Stimulated activated naive CD8-positive, alpha-beta T cell treated with anti-CD3 and anti-CD28 coated beads, Interleukin-15, Interleukin-2, amounts not matched to agents 100 ng/mL and 50 ng/mL, for 24 hours (primary cell): ENCODE data around the gene VCP.

Source experiments
- H3K27ac Mint-ChIP-seq: one replicate; pipeline ENCODE4 v1.8.0; 2021; ENCODE audit warnings: mild to moderate bottlenecking, mixed read lengths
- H3K27me3 Mint-ChIP-seq: one replicate; pipeline ENCODE4 v1.8.0; 2021; ENCODE audit warnings: mixed read lengths
- H3K36me3 Mint-ChIP-seq: one replicate; pipeline ENCODE4 v1.8.0; 2021; ENCODE audit warnings: low read depth, mixed read lengths
- H3K4me1 Mint-ChIP-seq: one replicate; pipeline ENCODE4 v1.8.0; 2021; ENCODE audit warnings: low read depth, mixed read lengths
- H3K4me3 Mint-ChIP-seq: one replicate; pipeline ENCODE4 v1.8.0; 2021; ENCODE audit warnings: mild to moderate bottlenecking, mixed read lengths
- H3K9me3 Mint-ChIP-seq: one replicate; pipeline ENCODE4 v1.8.0; 2021; ENCODE audit warnings: mixed read lengths

Gene VCP

DNA sequence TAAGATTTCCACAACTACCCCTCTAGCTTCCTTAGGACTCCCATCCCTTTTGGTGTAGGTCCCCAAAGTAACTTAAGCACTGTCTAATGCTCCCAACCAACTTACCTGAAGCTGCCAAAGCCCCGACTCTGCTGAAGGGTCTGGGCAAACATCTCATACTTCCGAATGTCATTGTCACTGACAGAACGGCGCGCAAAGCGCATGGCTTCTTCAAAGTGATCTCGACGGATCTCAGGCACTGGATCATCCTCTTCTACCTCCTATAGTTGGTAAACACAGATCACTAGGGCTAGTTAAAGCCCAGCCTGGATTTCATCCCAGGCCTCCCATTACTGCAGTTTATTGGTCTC is 15.2 kb downstream of the VCP start:
- H3K9me3 Mint-ChIP-seq, result no peaks in the 10 kb centered on the region
- no peaks in the 10 kb centered on the region for H3K27me3 Mint-ChIP-seq
- no peaks in the 10 kb centered on the region for H3K4me1 Mint-ChIP-seq
- no peak overlapping the region for H3K4me3 Mint-ChIP-seq
- H3K27ac Mint-ChIP-seq, result no peak overlapping the region
- H3K36me3 Mint-ChIP-seq, result peaks cover 95% of the 10 kb centered on the region

- Mint-ChIP-seq H3K4me1 (no peaks in the 10 kb centered on the region), H3K27ac (no peak overlapping the region), H3K36me3 (peaks cover 90% of the 10 kb centered on the region), H3K9me3 (no peaks in the 10 kb centered on the region), H3K4me3 (no peak overlapping the region), H3K27me3 (no peaks in the 10 kb centered on the region)
Observed at GRCh38 chr9:35056571-35057270, 15.7 kb downstream of the VCP start.

DNA sequence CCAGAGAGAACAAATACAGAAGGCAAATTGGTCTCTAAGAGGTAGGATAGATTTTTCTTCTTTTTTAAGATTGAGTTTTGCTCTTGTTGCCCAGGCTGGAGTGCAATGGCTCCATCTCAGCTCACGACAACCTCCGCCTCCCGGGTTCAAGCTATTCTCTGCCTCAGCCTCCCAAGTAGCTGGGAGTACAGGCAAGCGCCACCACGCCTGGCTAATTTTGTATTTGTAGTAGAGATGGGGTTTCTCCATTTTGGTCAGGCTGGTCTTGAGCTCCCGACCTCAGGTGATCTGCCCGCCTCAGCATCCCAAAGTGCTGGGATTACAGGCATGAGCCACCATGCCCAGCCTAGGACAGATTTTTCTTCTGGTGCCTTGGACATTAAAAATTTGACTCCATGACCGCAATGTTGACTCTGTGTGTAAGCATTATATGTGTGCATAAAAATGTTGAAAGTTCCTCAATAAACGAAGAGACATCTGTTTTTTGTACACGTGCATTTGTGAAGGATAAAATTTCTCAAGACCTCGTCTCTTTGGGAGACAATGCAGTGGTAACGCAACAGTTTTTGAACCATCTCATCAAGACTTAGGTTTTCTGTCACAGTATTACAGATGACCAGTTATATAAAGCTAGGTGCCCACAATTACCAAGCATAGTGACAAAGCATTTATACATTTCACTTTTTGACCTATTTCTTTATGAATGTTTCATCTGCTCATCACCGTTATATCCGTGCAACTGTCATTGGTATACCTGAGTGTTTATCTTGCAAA is 17.4 kb downstream of the VCP start:
- peak overlapping the region; percentile 12 for H3K27ac Mint-ChIP-seq
- H3K4me1 Mint-ChIP-seq, result peaks cover 3% of the 10 kb centered on the region
- no peak overlapping the region for H3K4me3 Mint-ChIP-seq
- no peaks in the 10 kb centered on the region for H3K9me3 Mint-ChIP-seq
- H3K36me3 Mint-ChIP-seq, result peaks cover 84% of the 10 kb centered on the region
- no peaks in the 10 kb centered on the region for H3K27me3 Mint-ChIP-seq

DNA sequence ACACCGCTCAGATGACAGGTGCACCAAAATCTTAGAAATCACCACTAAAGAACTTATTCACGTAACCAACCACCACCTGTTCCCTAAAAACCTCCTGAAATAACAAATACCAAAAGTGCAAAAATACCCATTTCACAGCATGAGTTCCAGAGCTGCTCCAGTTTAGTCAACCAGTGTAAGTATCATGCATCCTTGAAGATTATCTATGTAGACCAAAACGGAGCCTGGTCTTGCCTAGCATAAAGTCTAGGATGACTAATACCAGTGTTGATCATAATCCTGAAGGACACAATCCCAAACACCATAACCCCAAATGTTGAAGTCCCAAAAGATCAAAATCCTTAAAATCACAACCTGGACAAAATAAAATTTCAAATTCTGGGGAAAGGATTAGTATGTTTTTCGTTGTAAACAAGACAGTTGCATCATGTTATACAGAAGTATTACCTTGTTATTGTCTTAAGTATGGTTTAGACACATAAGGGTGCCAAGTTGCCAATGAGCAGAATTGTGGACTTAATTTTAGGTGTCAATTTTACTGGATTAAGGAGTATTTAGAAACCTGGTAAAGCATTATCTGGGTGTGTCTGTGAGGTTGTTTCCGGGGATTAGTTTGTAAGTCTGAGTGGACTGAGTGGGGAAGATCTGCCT is 18.1 kb downstream of the VCP start:
- Mint-ChIP-seq H3K4me1 (peaks cover 3% of the 10 kb centered on the region), H3K27me3 (no peaks in the 10 kb centered on the region), H3K36me3 (peaks cover 78% of the 10 kb centered on the region), H3K4me3 (no peak overlapping the region), H3K9me3 (no peaks in the 10 kb centered on the region), H3K27ac (peak overlapping the region; percentile 12)

- Mint-ChIP-seq H3K27me3 (no peaks in the 10 kb centered on the region), H3K4me1 (peaks cover 3% of the 10 kb centered on the region), H3K27ac (no peak overlapping the region), H3K4me3 (no peak overlapping the region), H3K9me3 (no peaks in the 10 kb centered on the region), H3K36me3 (peaks cover 62% of the 10 kb centered on the region)
Observed at GRCh38 chr9:35051069-35051967, 21.1 kb downstream of the VCP start.

DNA sequence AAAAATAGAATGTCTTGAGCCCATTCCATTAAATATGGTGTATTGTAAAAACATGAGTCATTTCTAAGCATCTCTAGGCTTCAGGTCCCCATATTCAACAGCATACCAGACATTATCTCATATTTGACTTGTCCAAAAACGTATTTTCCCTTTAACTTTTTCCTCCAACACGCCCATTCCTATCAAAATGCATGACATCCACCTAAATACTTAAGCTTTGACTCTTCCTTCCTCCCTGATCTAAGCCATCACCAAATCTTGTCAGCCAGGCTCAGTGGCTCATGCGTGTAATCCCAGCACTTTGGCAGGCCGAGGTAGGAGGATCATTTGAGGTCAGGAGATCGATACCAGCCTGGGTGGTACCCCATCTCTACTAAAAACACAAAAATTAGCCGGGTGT is 23.9 kb downstream of the VCP start:
- Mint-ChIP-seq H3K9me3 (no peaks in the 10 kb centered on the region), H3K4me3 (no peak overlapping the region), H3K27me3 (no peaks in the 10 kb centered on the region), H3K36me3 (peaks cover 40% of the 10 kb centered on the region), H3K27ac (no peak overlapping the region), H3K4me1 (peaks cover 3% of the 10 kb centered on the region)

DNA sequence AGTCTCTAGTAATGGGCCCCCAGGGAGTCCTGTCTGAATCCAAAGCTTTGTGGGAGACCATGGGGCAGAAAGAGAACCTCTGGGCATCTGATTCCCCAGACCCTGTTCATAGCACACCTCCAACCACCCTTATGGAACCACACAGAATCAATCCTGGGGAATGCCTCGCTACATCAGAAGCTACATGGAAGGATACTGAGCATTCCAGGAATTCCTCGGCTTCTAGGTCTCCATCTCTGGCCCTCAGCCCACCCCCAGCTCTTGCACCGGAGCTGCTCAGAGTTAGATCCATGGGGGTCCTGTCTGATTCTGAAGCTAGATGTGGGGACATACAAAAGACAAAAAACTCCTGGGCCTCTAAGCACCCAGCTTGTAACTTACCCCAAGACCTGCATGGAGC is 28.4 kb downstream of the VCP start:
- no peak overlapping the region for H3K27ac Mint-ChIP-seq
- peaks cover 33% of the 10 kb centered on the region for H3K36me3 Mint-ChIP-seq
- no peak overlapping the region for H3K4me3 Mint-ChIP-seq
- no peaks in the 10 kb centered on the region for H3K4me1 Mint-ChIP-seq
- H3K27me3 Mint-ChIP-seq, result no peaks in the 10 kb centered on the region
- H3K9me3 Mint-ChIP-seq, result no peaks in the 10 kb centered on the region

GRCh38 chr9:35042891-35043545 is 29.4 kb downstream of the VCP start:
- Mint-ChIP-seq H3K9me3 (no peaks in the 10 kb centered on the region), H3K36me3 (peaks cover 23% of the 10 kb centered on the region), H3K4me3 (no peak overlapping the region), H3K27ac (no peak overlapping the region), H3K27me3 (no peaks in the 10 kb centered on the region), H3K4me1 (no peaks in the 10 kb centered on the region)

GRCh38 chr9:35042081-35042604 is 30.3 kb downstream of the VCP start:
- Mint-ChIP-seq H3K9me3 (no peaks in the 10 kb centered on the region), H3K27me3 (no peaks in the 10 kb centered on the region), H3K27ac (no peak overlapping the region), H3K4me3 (no peak overlapping the region), H3K36me3 (peaks cover 22% of the 10 kb centered on the region), H3K4me1 (no peaks in the 10 kb centered on the region)

DNA sequence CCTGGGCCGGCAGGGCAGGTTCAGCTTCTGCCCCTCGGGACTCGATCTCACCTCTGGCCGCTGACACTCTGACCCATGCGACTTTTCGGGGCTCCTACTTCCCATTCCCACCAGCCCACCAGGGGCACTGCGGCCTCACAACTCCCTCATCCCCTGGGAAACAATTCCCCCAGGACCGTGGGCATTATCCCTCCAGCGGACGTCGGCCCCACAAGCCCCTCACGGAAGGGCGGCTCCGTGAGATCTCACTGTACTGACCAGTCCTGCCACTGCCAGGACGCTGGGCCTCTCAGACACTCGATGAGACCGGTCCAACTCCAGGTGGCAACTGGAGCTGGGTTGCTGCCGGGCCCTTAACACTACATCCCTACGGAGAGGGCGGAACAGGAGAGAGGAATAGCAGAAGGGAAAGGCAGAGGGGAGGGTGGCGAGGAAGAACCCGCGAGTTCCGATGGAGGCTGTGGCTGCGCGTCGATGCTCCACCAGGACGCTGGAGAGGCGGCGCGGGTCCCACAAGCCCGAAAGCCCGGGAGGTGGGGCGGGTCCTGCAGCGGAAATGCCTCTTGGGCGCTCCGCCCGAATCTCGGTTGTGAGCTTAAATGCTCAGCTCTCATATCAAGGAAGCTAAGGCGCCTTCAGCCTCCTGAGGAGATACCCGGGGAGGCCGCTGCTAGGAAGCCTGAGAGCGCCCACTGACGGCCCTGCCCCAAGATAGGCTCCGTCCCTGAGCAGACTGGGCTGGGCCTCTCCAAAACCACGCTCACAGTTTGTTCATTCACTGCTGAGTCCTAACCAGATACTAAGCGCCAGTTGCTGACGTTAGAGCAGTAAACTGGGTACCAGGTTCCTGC is 36.3 kb downstream of the VCP start:
- H3K27ac Mint-ChIP-seq, result peak overlapping the region; percentile 4

DNA sequence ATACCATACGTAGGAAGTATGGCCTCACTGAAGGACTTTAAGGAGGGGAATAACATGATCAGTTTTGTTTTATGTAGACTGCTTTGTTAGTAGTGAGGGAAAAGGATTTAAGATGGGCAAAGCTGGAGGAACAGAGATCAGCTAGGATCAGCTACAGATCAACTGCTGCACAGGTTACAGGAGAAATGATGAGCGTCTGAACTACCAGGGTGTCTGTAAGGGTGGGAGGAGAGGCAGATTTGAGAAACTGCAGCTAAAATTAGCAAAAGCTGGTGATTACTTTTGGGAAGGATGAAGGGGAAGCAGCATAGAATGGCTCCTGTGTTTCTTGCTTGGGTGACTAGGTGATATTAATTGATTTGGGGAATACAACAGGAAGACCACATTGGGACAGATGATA is 39.3 kb downstream of the VCP start:
- Mint-ChIP-seq H3K27me3 (no peaks in the 10 kb centered on the region), H3K4me1 (peaks cover 9% of the 10 kb centered on the region), H3K27ac (no peak overlapping the region), H3K4me3 (no peak overlapping the region), H3K9me3 (no peaks in the 10 kb centered on the region), H3K36me3 (no peaks in the 10 kb centered on the region)

More for the DNA sequence above, 36.3 kb downstream of the VCP start:
- Mint-ChIP-seq H3K27me3 (no peaks in the 10 kb centered on the region), H3K36me3 (peaks cover 9% of the 10 kb centered on the region), H3K9me3 (no peaks in the 10 kb centered on the region), H3K4me1 (peaks cover 9% of the 10 kb centered on the region), H3K4me3 (peak overlapping the region; percentile 22)

GRCh38 chr9:35029852-35030251 is 42.6 kb downstream of the VCP start:
- H3K36me3 Mint-ChIP-seq, result no peaks in the 10 kb centered on the region
- H3K4me1 Mint-ChIP-seq, result no peaks in the 10 kb centered on the region
- H3K4me3 Mint-ChIP-seq, result no peak overlapping the region
- no peaks in the 10 kb centered on the region for H3K9me3 Mint-ChIP-seq
- no peaks in the 10 kb centered on the region for H3K27me3 Mint-ChIP-seq
- H3K27ac Mint-ChIP-seq, result no peak overlapping the region

- H3K4me1 Mint-ChIP-seq, result no peaks in the 10 kb centered on the region
- no peak overlapping the region for H3K27ac Mint-ChIP-seq
- no peak overlapping the region for H3K4me3 Mint-ChIP-seq
- H3K36me3 Mint-ChIP-seq, result no peaks in the 10 kb centered on the region
- H3K27me3 Mint-ChIP-seq, result no peaks in the 10 kb centered on the region
- no peaks in the 10 kb centered on the region for H3K9me3 Mint-ChIP-seq
Observed at GRCh38 chr9:35029241-35029640, 43.2 kb downstream of the VCP start.
